NCI-H526 treated with DMSO at 0.1 percent for 48 hours (cell line): ENCODE results near the gene SOBP.
A peak's percentile ranks its signal among the peaks of the same experiment; 100 is the strongest.
"Not testable (repeated sequence)": the region's sequence is repeated elsewhere in the genome, so short reads cannot be mapped to it uniquely, and the experiment has no call there.

Source experiments
- DNase-seq: peaks from one replicate; lab custom pipeline; 2025; lab: John Stamatoyannopoulos, UW

The SOBP gene

GRCh38 chr6:107488174-107488874, 1.6 kb upstream of the SOBP start:
- peak; percentile 56 for DNase-seq

- DNase-seq: peak; percentile 56
Measured at GRCh38 chr6:107488875-107489635, 862 bp upstream of the SOBP start.

- peak; percentile 56 for DNase-seq
Measured at GRCh38 chr6:107490566-107491137, 735 bp downstream of the SOBP start.

- DNase-seq: peak; percentile 52
Measured at GRCh38 chr6:107491138-107491609, 1.3 kb downstream of the SOBP start.

- DNase-seq: peak; percentile 85
Measured at GRCh38 chr6:107491760-107492660, 2.1 kb downstream of the SOBP start.

- DNase-seq: peak; percentile 83
Measured at GRCh38 chr6:107493158-107494057, 3.5 kb downstream of the SOBP start.

GRCh38 chr6:107495196-107495643, 5.3 kb downstream of the SOBP start:
- DNase-seq: no peak

- DNase-seq: no peak
Measured at GRCh38 chr6:107495971-107496370, 6.1 kb downstream of the SOBP start.

- DNase-seq: no peak
Measured at GRCh38 chr6:107496892-107497684, 7.2 kb downstream of the SOBP start.

GRCh38 chr6:107504270-107505026, 14.5 kb downstream of the SOBP start:
- no peak for DNase-seq

- DNase-seq: no peak
Measured at GRCh38 chr6:107506145-107506544, 16.2 kb downstream of the SOBP start.

GRCh38 chr6:107509506-107509905, 19.6 kb downstream of the SOBP start:
- DNase-seq: peak; percentile 43

- DNase-seq: no peak
Measured at GRCh38 chr6:107510108-107510507, 20.2 kb downstream of the SOBP start.

GRCh38 chr6:107511511-107511993, 21.6 kb downstream of the SOBP start:
- DNase-seq: no peak

GRCh38 chr6:107513214-107513613, 23.3 kb downstream of the SOBP start:
- DNase-seq: no peak

- DNase-seq: no peak
Measured at GRCh38 chr6:107515955-107516354, 26.0 kb downstream of the SOBP start.

GRCh38 chr6:107517274-107517673, 27.4 kb downstream of the SOBP start:
- DNase-seq: no peak

GRCh38 chr6:107519224-107519623, 29.3 kb downstream of the SOBP start:
- not testable (repeated sequence) for DNase-seq

GRCh38 chr6:107520706-107521105, 30.8 kb downstream of the SOBP start:
- DNase-seq: not testable (repeated sequence)
